HG03175 (cell line): Measurements from ENCODE around the gene ARL2.

Experiments
- ATAC-seq: cut with Tn5 transposase; IDR thresholded peaks from one replicate; pipeline ENCODE4 v1.9.1; 2021; ENCODE audit warnings: mild to moderate bottlenecking, moderate library complexity; ENCODE audit not compliant: unreplicated experiment

The ARL2 gene

GRCh38 chr11:65069217-65069616, 55.3 kb downstream of the ARL2 start:
- no peak for ATAC-seq
